NOMO-1 treated with DMSO at 0.1 percent for 48 hours (cell line): ENCODE measurements around the gene CDYL2.

Experiments used
- DNase-seq: peaks from one replicate; lab custom pipeline; 2025; ENCODE audit not compliant: unreplicated experiment; lab: John Stamatoyannopoulos, UW

The CDYL2 gene

DNA sequence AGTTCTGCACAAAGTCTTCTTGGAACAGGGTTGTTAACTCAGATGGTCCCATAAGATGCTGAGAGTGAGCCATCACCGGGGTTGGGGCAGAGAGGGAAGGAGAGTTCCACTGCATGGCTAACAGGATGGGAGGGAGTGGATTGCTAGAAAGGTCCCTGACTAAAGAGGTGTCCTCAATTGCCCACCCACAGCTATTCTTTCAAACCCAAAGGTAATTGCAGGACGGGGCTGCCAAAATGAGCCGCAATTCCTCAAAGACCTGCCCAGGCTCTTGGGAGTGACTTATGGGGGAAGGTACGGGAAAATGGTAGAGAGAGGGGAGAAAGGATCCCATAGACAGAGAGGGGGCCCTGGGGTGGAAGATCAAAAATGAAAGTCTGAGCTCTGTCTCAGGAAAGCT is 203.2 kb downstream of the CDYL2 start:
- DNase-seq = no peak

DNA sequence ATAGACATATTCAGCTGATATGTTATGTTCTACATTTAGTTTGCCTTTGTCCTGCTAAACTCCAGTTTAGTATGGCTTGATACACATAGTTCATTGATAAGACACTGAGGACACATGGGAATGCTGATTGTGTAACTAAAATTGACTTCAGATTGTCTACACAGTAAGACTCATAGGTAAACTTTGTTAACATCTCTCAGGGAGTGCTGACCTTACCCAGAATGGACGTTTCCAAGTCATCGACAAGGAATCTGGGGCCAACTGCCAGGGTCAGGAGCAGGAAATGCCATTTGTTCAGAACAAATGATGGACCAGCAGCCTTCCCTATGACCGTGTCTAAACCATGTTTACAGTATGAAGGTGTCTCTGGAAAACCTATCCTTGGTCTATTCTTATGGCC is 204.9 kb downstream of the CDYL2 start:
- DNase-seq = no peak

DNA sequence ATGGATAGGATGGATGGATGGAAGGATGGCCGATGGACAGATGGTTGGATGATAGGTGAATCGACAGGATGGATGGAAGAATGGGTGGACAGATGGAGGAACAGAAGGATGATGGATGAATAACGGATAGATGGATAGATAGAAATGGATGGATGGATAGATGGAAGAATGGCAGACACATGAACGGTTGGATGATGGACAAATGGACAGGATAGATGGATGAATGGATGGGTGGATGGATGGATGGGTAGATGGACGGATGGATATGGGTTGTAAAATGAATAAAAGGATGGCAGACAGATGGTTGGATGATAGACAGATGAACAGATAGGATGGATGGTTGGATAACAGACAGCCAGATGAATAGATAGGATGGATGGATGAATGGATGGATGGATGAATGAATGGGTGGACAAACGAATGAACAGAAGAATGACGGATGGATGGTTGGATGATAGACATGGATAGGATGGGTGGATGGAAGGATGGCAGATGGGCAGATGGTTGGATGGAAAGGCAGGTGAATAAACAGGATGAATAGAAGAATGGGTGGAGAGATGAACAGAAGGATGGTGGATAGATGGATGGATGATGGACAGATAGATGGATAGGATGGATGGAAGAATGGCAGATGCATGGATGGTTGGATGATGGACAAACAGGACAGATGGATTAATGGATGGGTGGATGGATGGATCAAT is 207.7 kb downstream of the CDYL2 start:
- DNase-seq = no peak

DNA sequence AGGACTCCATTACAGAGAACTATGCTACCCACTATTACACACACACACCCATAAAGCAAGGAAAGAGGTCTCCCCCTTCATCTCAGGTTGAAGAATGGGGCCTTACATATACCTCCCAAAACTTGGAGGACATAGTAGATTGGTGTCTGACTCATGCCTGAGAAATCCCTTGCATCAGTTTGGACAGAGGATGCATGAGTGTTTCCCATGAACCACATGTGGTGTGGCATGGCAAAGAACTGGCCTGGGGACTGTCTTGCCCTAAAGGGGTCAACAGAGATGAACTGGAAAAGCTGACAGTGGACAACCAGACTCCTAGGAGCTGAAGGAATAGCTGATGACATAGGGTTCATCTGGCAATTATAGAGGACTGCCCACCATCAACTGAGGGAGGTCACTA is 209.6 kb downstream of the CDYL2 start:
- DNase-seq = no peak

DNA sequence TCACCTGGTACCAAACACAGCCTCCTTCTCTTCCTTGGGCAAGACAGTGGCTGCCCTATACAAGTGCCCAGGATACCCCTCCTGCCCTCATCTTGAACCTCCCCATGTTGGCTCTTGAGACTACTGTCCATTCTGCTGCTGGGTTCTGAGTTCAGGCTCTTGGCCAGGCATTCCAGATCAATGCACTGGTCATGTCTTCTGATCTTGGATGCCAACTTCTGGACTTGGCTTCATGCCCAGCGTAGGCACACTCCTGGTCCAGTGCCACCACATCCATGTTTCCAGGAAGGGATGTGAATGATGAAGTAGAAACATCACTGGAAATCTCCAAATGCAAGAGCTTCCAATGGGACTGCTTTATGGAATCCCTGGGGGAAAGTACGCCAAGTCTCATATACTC is 212.1 kb downstream of the CDYL2 start:
- DNase-seq = no peak

DNA sequence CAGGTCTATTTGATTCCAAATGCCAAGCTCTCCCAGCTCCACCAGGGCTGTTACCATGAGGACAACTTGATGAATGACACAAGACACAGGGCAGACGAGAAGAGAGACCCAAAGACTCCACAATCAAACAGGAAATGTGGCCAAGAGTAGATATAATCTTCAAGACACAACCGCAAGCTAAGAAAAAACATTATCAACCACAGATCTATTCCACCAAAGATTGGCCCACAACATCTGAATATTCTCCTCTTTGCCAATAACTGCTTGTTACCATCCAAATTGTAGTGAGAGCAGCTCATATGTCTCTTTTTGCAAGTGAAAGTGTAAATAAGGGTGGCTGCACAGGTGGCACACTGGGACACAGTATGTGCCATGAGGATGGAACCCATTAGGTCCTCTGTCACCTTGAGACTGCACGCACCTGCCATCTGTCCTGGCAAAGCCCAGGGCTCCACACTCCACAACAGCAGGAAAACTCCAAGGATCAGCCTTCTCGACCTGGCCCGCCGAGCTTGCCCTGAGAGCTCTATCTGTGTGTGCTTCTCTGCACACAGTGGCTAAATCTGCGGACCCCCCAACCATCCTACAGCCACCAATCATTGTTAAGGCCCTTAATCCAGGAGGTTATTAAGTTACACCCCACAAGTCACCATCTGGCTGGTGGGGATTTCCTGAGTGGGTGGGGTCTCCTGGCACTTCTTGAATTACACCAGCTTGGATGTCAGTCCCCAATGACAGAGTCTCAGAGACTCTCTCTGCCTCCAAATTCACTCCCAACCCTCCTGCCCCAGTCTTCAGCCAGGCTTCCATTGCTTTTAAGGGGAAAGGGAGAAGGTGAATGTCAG is 213.1 kb downstream of the CDYL2 start:
- no peak for DNase-seq

DNA sequence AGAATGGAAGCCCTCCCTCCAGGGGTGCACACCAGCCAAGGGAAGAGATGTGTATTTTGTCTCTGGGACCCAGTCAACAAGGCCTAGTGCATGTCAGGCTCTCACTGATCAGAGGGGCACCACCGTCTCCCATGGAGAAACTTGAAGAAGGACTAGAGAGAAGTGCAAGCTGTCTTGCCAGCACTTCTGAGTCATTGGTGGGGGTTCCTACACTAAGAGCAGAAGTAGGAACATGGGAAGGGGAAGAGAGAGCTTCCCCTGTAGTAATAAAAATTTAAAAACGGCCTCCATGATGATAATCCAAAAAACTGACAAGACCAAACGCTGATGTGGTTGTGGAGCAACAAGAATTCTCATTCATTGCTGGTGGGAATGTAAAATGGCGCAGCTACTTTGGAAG is 217.3 kb downstream of the CDYL2 start:
- no peak for DNase-seq

DNA sequence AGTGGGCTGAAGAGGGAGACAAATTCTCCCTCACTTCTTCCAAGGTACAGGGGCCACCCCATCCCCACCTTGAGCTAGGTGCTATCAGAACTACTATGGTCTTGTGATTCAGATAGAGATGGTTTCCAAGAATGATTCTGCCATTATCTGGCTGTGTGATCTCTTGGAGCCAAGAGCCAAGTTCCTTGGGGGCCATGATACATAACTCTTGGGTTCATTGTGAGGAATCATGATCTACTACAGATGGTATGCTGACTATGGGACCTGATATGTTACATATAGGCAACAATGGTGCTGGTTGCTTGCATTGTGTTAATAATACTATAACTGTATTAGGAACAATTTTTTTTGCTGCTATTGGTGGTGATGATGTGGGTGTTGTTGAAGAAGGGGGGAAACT is 217.9 kb downstream of the CDYL2 start:
- no peak for DNase-seq

DNA sequence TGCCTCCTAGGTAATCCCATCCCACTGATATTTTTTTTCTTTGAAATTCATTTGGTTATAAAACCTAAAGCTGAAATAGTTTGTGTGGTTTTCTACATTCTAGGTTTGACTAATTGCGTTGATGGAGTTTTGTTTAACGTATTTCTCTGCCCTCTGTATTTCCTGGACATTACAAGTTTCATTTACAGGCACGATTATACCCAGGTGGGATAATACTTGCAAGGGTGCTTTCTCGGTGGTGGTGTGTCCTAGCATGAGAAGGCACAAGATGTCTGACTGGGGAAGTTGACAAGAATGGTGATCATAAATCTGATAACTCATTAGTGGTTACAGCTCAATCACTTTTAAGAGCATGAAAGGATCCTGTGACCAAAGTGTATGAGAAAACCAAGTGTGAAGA is 218.6 kb downstream of the CDYL2 start:
- DNase-seq = no peak

DNA sequence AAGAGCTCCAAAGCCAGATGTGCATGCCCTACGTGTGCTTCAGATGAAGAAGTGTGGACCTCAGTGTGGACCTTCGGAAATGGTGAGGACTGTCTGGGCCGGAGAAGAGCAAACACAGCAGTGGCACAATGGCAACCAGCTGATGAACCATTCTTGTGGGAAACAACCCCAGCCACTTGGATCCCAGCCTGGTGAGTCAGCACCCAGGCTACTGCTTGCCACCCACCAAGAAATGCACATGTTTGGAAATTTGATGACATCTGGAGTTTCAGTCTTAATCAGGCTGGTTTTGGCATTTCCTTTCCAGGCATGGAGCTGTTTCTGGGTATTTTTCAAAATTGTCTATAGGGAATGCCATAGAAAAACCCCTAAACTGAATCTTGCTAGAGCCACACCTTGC is 220.9 kb downstream of the CDYL2 start:
- no peak for DNase-seq

DNA sequence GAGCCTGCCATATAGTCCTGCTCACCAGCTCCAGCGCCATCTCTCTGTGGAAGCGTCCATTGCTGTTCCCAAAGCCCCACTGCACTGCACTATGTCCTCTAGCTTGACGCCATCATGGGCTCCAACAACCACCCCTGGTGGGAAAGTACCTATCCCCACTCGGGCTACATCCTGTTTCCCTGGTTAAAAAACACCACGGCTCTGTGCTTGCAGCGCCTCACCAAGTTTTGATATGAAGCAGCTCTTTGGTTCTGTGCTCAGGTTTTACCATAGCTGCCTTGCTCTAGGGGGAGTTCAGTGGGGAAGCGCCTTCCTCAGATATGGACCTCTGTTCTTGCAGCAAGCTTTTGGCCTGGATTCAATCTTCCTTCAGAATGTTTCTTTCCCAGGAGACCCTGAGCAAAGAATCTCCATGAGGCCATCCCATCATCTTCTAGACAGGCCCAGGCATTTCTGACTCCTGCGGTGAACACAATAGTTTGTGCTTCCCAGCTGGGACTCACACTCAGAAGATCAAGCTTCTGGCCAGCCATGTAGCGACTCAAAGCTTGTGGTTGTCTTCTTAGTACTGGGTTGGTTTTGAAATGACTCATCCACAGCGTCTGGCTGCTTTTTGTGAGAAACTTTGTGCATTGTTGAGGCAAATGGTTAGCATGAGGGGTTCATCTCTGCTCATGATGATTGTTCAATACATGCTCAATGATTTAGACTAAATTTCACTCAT is 224.1 kb downstream of the CDYL2 start:
- DNase-seq = no peak

DNA sequence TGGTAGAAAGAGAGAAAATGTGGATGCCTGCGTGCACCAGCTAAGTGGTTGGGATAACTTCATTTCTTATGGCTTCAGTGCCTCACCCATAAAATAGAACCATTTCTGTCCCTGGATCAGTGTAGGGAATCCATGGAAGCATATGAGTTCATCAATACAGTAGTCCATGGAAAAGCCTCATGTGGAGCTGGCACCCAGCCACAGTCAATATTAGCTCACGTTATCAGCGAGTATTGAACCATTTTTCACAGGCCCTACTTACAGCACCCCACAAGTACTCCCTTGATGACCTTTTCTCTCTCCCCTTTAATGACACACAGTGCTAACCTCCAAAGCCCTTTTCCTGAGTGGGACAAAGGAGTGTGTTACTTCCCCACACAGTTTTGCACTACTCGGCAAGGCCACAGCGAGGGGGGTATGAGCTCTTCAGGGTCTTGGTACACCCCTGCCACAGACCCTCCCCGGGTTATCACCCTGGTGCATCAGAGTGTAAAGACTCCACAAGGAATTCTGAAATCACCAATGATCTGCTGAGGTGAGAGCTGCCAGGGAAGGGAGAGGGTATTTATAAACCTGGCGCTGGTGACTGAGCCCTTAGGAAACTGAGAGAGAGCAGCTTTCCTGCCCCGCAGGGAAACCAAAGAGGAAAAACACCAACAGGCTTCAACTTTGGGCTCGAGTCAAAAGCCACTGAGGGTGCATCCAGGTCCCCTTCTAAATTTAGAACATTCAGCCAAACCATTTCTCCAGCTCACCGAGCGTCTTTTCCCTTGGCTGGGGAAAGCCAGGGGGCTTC is 226.7 kb downstream of the CDYL2 start:
- no peak for DNase-seq

DNA sequence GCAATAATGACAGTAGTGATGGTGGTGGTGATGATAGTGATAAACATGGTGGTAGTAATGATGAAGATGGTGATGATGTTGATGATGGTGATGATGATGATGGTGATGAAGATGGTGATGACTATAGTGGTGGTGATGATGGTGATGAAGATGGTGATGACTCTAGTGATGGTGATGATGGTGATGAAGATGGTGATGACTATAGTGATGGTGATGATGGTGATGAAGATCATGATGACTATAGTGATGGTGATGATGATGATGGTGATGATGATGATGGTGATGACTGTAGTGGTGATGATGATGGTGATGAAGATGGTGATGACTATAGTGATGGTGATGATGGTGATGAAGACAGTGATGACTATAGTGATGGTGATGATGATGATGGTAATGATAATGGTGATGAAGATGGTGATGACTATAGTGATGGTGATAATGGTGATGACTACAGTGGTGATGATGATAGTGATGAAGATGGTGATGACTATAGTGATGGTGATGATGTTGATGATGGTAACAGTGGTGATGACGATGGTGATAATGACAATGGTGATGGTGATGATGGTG is 228.0 kb downstream of the CDYL2 start:
- DNase-seq = no peak

DNA sequence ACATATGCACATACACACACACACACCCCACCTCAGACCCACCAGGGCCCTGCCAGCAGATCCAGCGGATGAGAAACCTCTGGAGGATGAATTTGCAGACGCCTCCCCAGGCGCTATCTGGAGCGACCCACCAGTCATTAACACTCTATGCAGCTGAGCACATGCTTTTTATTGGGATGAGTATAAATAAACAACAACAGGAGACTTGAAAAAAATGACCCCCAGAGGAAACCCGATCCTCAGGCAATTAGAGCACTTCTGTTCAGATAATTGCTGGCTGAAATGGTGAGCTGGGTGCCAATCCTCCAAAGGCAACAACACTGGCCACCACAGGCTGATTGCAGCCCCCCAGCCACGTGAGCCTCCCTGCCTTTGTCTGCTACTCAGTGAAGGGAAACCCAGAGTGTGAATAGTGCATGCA is 230.7 kb downstream of the CDYL2 start:
- DNase-seq = no peak

DNA sequence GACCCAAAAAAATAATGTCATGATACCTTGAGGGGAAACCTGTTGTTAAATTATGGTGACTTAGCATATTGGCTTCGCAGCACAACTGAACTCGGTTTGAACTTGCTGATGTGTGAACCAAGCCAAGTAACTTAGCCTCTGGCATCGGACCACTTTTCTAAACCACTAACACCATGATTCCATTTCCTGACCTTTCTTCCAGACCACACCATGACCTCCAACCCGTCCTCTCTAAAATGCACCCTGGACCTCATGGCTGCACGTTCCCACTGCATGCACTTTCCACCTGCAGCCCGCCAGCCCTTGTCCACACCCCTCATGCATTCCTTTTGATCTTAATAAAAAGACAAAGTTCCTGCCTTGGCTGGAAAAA is 234.3 kb downstream of the CDYL2 start:
- DNase-seq = no peak

DNA sequence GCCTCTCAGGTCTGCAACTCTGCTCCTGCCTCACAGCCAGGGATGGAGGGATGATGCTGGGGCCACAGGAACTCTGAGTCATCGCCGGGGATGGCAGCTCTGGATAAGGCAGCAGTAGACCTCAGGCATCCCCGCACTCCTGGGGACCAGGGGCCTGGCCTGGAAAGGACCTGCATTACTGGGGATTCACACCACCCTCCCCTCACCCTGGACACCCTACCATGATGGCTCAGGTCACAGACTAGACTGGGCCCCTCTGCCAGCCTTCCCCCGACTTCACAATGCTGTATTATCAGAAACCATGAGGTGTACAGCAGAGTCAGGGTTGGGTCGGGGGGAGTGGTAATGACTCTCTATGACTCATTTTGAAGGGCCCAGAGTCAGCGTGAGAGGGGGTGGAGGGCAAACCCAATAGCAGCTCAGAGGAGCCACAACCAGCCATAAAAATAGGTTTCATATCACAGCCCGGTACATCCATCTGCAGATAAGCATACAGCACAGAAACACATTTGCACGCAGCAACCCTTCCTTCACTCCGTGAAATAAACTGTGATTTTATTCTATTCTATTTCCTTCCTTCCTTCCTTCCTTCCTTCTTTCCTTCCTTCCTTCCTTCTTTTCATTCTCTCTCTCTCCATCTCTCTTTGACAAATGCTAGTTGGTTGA is 234.8 kb downstream of the CDYL2 start:
- no peak for DNase-seq

DNA sequence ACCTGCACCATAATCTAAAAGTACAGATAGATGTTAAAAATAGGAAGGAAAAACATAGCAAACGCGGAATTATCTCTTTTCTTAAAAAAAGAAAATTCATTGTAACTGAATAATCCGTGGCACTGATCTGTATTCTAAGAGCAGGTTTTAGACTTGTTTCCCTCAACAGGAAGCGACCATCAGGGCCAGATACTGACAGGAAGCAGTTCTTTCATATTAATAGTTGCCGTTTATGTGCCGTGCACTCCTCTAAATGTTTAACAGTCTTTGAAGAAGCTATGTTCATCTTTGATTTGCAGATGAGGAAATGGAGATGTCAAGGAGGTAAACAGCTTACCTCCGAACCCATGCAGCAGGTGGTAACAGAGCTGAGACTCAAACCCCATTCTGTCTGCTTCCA is 240.0 kb downstream of the CDYL2 start:
- no peak for DNase-seq

DNA sequence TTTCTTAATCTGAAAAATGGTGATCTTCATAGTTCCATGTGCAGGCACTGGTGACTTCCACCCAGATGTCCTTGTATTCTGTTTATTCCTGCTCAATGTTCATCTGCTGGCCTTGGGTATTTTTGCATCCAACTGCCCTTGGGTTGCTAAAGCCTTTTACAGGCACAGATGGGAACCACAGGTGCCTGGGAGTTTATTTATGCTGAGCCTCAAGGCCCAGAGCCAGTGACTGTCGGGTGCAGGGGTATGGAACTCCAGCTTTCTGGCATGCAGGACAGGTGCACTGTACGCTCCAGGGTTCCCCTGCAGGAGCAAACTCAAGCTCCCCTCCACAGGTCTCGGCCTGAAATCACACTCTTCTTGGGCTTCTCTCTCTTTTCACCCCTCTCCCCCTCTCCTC is 241.3 kb downstream of the CDYL2 start:
- DNase-seq = no peak

DNA sequence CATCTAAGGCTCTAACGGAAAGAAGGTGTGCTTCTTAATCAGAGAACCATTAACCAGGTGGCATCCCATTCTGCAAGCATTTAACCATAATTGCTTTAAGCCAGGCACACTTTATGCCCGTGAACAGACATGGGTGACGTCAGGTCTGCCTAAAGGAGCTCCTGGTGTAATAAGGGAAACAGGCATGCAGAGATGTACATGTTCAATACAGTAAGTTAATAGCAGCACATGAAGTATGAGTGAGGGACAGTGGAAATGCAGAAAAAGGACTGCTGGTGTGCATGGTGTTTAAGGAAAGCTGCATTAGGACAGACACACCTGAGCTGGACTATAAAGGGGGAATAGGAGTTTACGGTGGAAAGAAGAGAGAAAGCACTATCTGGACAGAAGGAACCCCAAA is 245.0 kb downstream of the CDYL2 start:
- DNase-seq = no peak

DNA sequence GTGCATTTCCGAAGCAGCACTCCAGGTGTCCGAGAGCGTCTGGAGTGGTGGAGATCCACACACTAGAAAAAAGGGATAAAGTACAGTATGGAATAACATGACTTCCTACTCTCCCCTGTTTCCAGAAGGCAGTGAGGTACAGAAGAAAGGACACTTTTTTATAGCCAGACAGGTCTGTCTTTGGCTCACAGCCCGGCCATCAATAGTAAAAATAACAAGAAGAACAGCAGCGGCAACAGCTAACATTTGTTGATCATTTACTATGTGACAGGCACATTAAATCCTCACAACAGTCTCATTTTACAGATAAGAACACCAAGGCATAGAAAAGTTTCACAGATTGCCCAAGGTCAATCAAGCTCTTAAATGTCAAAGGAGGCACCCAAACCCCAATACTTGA is 247.4 kb downstream of the CDYL2 start:
- DNase-seq = no peak
